NCI-H2196 treated with DMSO at 0.1 percent for 48 hours (cell line): ENCODE results near the gene LCE4A.

Experiments used
- DNase-seq: peaks from one replicate; lab custom pipeline; 2025; ENCODE audit not compliant: unreplicated experiment; lab: John Stamatoyannopoulos, UW

Gene LCE4A

DNA sequence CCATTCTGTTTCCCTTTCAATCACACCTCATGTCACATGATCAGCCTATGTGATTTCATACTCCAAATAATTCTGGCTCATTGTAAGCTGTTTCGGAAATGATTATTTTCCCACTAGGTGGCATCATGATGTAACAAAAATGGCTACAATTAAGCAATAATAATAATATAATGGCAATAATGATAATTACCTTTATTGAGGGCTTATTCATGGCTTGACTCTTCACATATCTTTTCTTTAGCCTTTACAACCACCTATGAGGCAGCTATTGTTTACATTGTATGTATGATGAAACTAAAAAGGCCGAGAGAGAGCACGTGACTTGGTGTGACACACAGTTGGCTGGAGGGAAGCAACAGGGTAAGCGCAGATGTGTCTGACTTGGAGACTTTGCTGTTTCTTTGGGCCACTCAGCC lies 37.3 kb downstream of the LCE4A start:
- DNase-seq: no peak

DNA sequence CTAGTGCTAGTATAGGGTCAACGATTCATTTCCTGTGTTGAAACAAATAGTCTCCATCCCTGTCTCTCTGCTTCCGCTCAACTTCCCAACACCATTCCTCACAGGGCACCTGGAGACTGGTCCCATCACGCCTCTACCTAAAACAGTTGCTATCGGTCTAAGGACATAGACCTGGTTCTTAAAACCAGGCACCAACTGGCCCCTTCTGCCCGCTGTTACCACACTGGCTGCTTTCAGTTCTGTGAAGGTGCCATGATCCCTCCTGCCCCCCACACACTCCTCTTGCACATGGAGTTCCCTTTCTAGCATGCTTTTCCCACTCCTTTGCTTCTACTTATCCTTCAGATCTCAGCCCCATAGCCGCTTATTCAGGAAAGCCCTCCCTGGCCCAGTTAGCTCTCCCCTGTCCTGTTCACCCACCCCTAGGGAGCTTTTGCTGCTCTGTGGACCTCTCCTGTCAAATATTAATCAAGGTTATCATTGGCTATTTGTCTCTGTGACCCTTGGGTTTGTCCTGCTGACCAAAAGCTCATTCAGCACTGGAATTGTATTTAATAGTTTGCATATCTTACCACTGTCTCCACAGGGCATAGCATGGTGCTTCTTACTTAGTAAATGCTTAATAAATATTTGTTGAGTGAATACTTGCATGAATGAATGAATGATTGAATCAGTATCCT lies 37.9 kb downstream of the LCE4A start:
- no peak for DNase-seq

DNA sequence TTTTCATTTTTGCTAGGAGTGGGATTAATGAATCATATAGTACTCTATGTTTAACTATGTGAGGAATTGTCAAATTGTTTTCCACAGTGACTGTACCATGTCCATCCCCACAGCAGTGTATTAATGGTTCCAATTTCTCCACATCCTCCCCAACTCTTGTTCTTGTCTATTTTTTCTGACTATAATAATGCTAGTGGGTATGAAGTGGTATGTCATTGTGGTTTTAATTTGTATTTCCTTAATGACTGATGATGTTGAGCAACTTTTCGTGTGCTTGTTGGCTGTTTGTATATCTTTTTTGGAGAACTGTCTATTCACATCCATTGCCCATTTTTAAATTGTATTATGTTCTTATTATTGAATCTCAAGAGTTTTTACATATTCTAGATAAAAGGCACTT lies 39.9 kb downstream of the LCE4A start:
- DNase-seq: no peak

DNA sequence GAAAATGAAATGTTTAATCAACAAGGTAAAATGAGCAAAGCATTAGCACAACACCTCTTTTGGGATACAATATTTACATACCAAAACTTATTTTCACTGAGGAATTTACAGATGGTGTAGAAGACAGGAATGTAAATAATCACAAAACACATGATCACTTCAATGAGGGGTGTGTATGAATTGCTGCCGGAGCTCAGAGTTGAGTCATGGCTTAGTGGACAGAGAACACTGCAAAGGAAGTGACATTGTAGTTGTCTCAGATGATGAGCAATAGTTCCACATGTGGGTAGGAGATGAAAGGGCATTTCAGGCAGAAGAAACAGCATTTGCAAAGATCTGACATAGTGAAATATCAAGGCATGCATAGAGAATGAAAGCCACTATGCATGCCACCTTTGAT lies 44.3 kb downstream of the LCE4A start:
- no peak for DNase-seq

DNA sequence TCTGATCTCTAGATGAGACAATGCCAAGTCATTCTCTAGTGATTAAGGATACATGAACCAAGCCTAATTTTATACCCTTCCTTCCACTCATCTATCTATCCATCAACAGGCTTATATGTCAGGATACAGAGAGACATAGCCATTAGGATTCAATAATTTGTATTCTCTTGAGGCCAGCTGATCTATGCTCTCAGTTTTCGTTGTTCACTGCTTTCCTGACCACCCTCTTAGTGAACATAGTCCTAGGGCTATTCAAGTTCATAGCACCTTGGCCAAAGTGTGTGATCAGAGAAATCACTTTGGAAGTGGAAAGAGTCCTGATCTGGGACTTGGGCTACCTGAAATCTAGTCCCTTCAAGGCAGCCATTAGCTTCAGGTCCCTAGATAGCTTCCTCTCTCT lies 45.6 kb downstream of the LCE4A start:
- no peak for DNase-seq

DNA sequence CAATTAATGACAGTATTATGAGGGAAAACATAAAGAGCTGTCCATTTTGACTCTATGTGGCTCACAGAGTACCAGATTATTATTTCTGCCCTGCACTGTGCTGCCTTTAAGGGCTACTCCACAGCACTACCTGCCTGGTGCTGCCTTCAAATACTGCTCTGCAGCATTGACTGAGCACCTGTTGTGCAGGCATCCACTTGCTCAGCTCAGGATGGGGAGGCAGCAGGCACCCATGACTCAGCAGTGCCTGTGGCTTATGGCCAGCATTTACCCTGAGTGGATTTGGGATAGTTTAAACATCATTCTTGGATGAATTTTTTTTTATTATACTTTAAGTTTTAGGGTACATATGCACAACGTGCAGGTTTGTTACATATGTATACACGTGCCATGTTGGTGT lies 48.9 kb downstream of the LCE4A start:
- DNase-seq: no peak

DNA sequence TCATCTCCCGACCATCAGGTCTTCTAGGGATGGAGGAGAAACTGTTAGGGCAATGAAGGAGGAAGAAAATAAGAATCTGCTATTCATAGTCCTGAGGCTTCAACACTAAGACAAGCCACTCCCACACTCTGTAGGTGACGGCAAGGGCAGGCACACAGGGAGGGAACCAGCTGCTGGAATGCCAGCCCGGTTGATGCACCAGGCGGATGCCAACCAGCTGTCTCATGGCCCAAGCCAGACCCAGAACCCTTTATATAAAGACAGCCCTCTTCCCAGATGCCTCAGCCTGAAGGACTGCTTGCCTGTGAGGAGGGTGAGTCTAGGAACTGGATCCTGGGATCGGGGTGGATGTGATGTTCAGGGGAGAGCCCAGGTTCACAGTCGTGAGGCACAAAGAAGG lies 49.8 kb downstream of the LCE4A start, which contains the start of gene KPRP:
Gene KPRP, plus strand, starts transcription at position 279 of the 400 bp plus-strand sequence. CDS start 1,564 bp downstream, outside the sequence.
- no peak for DNase-seq

DNA sequence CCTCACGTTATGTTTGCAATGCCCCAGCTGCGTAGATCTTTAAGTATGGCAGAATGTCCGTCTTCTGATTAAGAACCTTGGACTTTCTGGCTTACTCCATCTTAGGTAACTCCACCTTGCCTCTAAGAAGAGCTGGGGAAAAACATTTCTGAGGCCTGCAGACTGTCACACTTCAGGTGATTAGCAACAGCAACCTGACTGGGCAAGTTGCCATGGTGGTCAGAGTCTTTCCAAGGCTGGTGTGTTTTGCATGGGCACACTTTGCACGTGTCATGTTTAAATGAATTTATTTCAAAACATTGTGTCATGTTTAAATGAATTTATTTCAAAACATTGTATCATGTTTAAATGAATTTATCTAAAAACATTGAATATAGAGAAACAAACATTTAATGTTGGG lies 50.7 kb downstream of the LCE4A start:
- no peak for DNase-seq
